ENCODE data around the gene HRK. TPM values are rescaled to one million over a fixed set of nuclear protein-coding genes. Genes with fewer than 3 reads are reported as not detected.

The HRK gene
- total and polyA plus RNA-seq, 4 donors: 0.14 TPM; not detected in 3

GRCh38 chr12:116874324-116874995, 6.8 kb downstream of the HRK start:
- H3K27me3 ChIP-seq (ENCODE audit: control insufficient read depth in 4 of 4, insufficient read depth in 4 of 4, low read length in 3 of 4): peaks cover 3 to 11% (median 7%) of the 10 kb centered on the region in 4 donors
- 80% methylated on average over 4 of the region's 4 CpGs for WGBS
- H3K9ac ChIP-seq (ENCODE audit: low read depth in 1 of 2, low read length in 2 of 2): no peak overlapping the region
- TF ChIP-seq CTCF (IDR thresholded peaks at IDR 0.05; ENCODE audit: low read depth, low read length, missing input control) (no peak), REST (IDR thresholded peaks at IDR 0.05) (no peak), YY1 (IDR thresholded peaks at IDR 0.05) (no peak), RAD21 (IDR thresholded peaks at IDR 0.05) (no peak), HNF4G (IDR thresholded peaks at IDR 0.05) (no peak), JUND (IDR thresholded peaks at IDR 0.05) (no peak), RXRA (IDR thresholded peaks at IDR 0.05) (no peak), HNF4A (conservative IDR thresholded peaks at IDR 0.05) (no peak), FOXA2 (IDR thresholded peaks at IDR 0.05) (no peak), SP1 (IDR thresholded peaks at IDR 0.05) (no peak), ATF3 (IDR thresholded peaks at IDR 0.05) (no peak), GABPA (IDR thresholded peaks at IDR 0.05 in 1 of 2, conservative IDR thresholded peaks at IDR 0.05 in 1 of 2) (no peak), ZBTB33 (IDR thresholded peaks at IDR 0.05) (no peak), EGR1 (IDR thresholded peaks at IDR 0.05; ENCODE audit: low read depth in 2 of 2) (no peak), MAX (IDR thresholded peaks at IDR 0.05) (no peak), NR2F2 (IDR thresholded peaks at IDR 0.05) (no peak), TAF1 (conservative IDR thresholded peaks at IDR 0.05) (no peak)
- no peak for DNase-seq (ENCODE audit: low spot score)
- no peak overlapping the region for H3K27ac ChIP-seq (ENCODE audit: low read depth in 1 of 2, low read length in 2 of 2)
- peaks cover 0 to 3% (median 0%) of the 10 kb centered on the region in 4 donors for H3K36me3 ChIP-seq (ENCODE audit: control insufficient read depth in 4 of 4, insufficient read depth in 3 of 4, low read depth in 1 of 4, low read length in 3 of 4)
- H3K9me3 ChIP-seq (ENCODE audit: control insufficient read depth in 4 of 4, low read length in 3 of 4): peaks cover 3 to 10% (median 5%) of the 10 kb centered on the region in 4 donors
- peaks cover 0 to 8% (median 6%) of the 10 kb centered on the region in 4 donors for H3K4me1 ChIP-seq (ENCODE audit: control insufficient read depth in 4 of 4, insufficient read depth in 4 of 4, low read length in 3 of 4)
- no peak overlapping the region for H3K4me3 ChIP-seq (ENCODE audit: low read depth in 1 of 3, low read length in 3 of 3)
